OCI-LY1 (cell line): Measurements from ENCODE around the gene CKAP2.

ENCODE experiments used
- EZH2 ChIP-seq: fragments of 200-600 bp; sonication (generic), shearing (Covaris generic); IDR thresholded peaks from 2 replicates; pipeline ENCODE4 v1.8.0; 2017; ENCODE audit warnings: borderline replicate concordance, mixed run types, mild to moderate bottlenecking, antibody characterized with exemption, low read length, moderate library complexity, mixed read lengths
- TF ChIP-seq, protein P1 (sequence below): fragments of 200-600 bp; sonication (generic), shearing (Covaris generic); IDR thresholded peaks from 2 replicates; pipeline ENCODE4 v1.5.1; 2017; ENCODE audit warnings: mild to moderate bottlenecking, antibody characterized with exemption, low read length, moderate library complexity, mixed read lengths

DNA sequence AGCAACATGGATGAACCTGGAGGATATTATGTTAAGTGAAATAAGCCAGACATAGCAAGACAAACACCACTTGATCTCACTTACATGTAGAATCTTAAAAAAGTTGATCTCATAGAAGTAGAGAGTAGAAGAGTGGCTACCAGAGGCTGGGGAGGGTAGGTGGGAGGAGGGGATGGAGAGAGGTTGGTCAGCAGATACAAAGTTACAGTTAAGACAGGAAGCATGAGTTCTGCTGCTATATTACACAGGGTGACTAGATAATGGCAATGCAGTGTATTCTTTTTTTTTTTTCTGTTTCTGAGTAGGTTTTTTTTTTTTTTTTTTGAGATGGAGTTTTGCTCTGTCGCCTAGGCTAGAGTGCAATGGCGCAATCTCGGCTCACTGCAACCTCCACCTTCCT lies 34.1 kb upstream of the CKAP2 start:
- TF ChIP-seq, protein P1, sequence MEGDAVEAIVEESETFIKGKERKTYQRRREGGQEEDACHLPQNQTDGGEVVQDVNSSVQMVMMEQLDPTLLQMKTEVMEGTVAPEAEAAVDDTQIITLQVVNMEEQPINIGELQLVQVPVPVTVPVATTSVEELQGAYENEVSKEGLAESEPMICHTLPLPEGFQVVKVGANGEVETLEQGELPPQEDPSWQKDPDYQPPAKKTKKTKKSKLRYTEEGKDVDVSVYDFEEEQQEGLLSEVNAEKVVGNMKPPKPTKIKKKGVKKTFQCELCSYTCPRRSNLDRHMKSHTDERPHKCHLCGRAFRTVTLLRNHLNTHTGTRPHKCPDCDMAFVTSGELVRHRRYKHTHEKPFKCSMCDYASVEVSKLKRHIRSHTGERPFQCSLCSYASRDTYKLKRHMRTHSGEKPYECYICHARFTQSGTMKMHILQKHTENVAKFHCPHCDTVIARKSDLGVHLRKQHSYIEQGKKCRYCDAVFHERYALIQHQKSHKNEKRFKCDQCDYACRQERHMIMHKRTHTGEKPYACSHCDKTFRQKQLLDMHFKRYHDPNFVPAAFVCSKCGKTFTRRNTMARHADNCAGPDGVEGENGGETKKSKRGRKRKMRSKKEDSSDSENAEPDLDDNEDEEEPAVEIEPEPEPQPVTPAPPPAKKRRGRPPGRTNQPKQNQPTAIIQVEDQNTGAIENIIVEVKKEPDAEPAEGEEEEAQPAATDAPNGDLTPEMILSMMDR: no peak
- TF ChIP-seq EZH2: no peak
